Liver (tissue), 3 donors: ENCODE results near the gene FILIP1L.

Experiments
- EGR1 ChIP-seq, 2 donors: IDR thresholded peaks; 2 replicates each; pipeline ENCODE4 v1.6.1; 2016 to 2018; ENCODE audit warnings: antibody characterized with exemption in 2 of 2, low read depth in 2 of 2
- GABPA ChIP-seq, 2 donors: IDR thresholded peaks in 1 of 2; conservative IDR thresholded peaks in 1 of 2; 2 replicates each; pipeline ENCODE4 v1.6.1; 2016; ENCODE audit warnings: antibody characterized with exemption in 2 of 2, mild to moderate bottlenecking in 1 of 2, moderate library complexity in 1 of 2
- HNF4A ChIP-seq, 2 donors: conservative IDR thresholded peaks; 2 replicates each; pipeline ENCODE4 v1.6.1; 2016; ENCODE audit warnings: antibody characterized with exemption in 2 of 2, mild to moderate bottlenecking in 2 of 2
- RAD21 ChIP-seq, 2 donors: IDR thresholded peaks; 2 replicates each; pipeline ENCODE4 v1.6.1; 2016; ENCODE audit warnings: antibody characterized with exemption in 2 of 2, mild to moderate bottlenecking in 2 of 2
- SP1 ChIP-seq: IDR thresholded peaks from 2 replicates; pipeline ENCODE4 v1.6.1; 2018; ENCODE audit warnings: antibody characterized with exemption, mild to moderate bottlenecking
- TAF1 ChIP-seq: conservative IDR thresholded peaks from 2 replicates; pipeline ENCODE4 v1.6.1; 2016; ENCODE audit warnings: antibody characterized with exemption, mild to moderate bottlenecking
- YY1 ChIP-seq: IDR thresholded peaks from 2 replicates; pipeline ENCODE4 v1.6.1; 2016; ENCODE audit warnings: antibody characterized with exemption, mild to moderate bottlenecking
- ZBTB33 ChIP-seq: IDR thresholded peaks from 2 replicates; pipeline ENCODE4 v1.6.1; 2016; ENCODE audit warnings: antibody characterized with exemption
- TF ChIP-seq, protein P1 (sequence below): fragments of 150-350 bp; IDR thresholded peaks from 2 replicates; pipeline ENCODE4 v1.5.1; 2017; ENCODE audit warnings: improper control_type of control experiment, low read depth, low read length; ENCODE audit not compliant: missing input control
- TF ChIP-seq, protein P2 (sequence below): IDR thresholded peaks from 2 replicates; pipeline ENCODE4 v1.6.1; 2016; ENCODE audit warnings: antibody characterized with exemption
- TF ChIP-seq, protein P3 (sequence below): IDR thresholded peaks from 2 replicates; pipeline ENCODE4 v1.6.1; 2016; ENCODE audit warnings: antibody characterized with exemption, mild to moderate bottlenecking
- donor health status: healthy.
- donor health status: healthy.

- TF ChIP-seq, protein P1, sequence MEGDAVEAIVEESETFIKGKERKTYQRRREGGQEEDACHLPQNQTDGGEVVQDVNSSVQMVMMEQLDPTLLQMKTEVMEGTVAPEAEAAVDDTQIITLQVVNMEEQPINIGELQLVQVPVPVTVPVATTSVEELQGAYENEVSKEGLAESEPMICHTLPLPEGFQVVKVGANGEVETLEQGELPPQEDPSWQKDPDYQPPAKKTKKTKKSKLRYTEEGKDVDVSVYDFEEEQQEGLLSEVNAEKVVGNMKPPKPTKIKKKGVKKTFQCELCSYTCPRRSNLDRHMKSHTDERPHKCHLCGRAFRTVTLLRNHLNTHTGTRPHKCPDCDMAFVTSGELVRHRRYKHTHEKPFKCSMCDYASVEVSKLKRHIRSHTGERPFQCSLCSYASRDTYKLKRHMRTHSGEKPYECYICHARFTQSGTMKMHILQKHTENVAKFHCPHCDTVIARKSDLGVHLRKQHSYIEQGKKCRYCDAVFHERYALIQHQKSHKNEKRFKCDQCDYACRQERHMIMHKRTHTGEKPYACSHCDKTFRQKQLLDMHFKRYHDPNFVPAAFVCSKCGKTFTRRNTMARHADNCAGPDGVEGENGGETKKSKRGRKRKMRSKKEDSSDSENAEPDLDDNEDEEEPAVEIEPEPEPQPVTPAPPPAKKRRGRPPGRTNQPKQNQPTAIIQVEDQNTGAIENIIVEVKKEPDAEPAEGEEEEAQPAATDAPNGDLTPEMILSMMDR = no peak
- TF ChIP-seq, protein P2, sequence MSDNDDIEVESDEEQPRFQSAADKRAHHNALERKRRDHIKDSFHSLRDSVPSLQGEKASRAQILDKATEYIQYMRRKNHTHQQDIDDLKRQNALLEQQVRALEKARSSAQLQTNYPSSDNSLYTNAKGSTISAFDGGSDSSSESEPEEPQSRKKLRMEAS = no peak
- TF ChIP-seq TAF1 (no peak), RAD21 (IDR thresholded peaks at IDR 0.05) (no peak), YY1 (no peak), SP1 (no peak), GABPA (IDR thresholded peaks at IDR 0.05 in 1 of 2, conservative IDR thresholded peaks at IDR 0.05 in 1 of 2) (no peak), HNF4A (conservative IDR thresholded peaks at IDR 0.05) (no peak), ZBTB33 (no peak), EGR1 (IDR thresholded peaks at IDR 0.05; ENCODE audit: low read depth in 2 of 2) (no peak)
- TF ChIP-seq, protein P3, sequence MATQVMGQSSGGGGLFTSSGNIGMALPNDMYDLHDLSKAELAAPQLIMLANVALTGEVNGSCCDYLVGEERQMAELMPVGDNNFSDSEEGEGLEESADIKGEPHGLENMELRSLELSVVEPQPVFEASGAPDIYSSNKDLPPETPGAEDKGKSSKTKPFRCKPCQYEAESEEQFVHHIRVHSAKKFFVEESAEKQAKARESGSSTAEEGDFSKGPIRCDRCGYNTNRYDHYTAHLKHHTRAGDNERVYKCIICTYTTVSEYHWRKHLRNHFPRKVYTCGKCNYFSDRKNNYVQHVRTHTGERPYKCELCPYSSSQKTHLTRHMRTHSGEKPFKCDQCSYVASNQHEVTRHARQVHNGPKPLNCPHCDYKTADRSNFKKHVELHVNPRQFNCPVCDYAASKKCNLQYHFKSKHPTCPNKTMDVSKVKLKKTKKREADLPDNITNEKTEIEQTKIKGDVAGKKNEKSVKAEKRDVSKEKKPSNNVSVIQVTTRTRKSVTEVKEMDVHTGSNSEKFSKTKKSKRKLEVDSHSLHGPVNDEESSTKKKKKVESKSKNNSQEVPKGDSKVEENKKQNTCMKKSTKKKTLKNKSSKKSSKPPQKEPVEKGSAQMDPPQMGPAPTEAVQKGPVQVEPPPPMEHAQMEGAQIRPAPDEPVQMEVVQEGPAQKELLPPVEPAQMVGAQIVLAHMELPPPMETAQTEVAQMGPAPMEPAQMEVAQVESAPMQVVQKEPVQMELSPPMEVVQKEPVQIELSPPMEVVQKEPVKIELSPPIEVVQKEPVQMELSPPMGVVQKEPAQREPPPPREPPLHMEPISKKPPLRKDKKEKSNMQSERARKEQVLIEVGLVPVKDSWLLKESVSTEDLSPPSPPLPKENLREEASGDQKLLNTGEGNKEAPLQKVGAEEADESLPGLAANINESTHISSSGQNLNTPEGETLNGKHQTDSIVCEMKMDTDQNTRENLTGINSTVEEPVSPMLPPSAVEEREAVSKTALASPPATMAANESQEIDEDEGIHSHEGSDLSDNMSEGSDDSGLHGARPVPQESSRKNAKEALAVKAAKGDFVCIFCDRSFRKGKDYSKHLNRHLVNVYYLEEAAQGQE = no peak
These were observed 250.7 kb downstream of the FILIP1L start for GRCh38 chr3:99863588-99863987.
